DOHH2 (cell line): ENCODE measurements around the gene MTERF4.

Experiments
- H3F3A ChIP-seq: fragments of 200-600 bp; sonication (generic), shearing (Covaris generic); 2 replicates; pipeline ENCODE4 v1.6.0; 2016; ENCODE audit warnings: antibody characterized with exemption, mild to moderate bottlenecking; ENCODE audit not compliant: control insufficient read depth, insufficient read depth
- H3K27ac ChIP-seq: fragments of 200-600 bp; sonication (generic); 2 replicates; pipeline ENCODE4 v1.5.1; 2014; ENCODE audit warnings: low read depth, mild to moderate bottlenecking, low read length, moderate library complexity
- H3K27me3 ChIP-seq: fragments of 200-600 bp; sonication (generic); 2 replicates; pipeline ENCODE4 v1.6.1; 2014; ENCODE audit warnings: mild to moderate bottlenecking, low read length, mixed read lengths; ENCODE audit not compliant: control insufficient read depth
- H3K36me3 ChIP-seq: fragments of 200-600 bp; sonication (generic); 2 replicates; pipeline ENCODE4 v1.6.1; 2014; ENCODE audit warnings: mild to moderate bottlenecking, low read length, moderate library complexity, mixed read lengths; ENCODE audit not compliant: control insufficient read depth
- H3K4me1 ChIP-seq: fragments of 200-600 bp; sonication (generic); 2 replicates; pipeline ENCODE4 v1.6.1; 2014; ENCODE audit warnings: mild to moderate bottlenecking, low read length, mixed read lengths; ENCODE audit not compliant: control insufficient read depth
- H3K4me2 ChIP-seq: fragments of 200-600 bp; sonication (generic); 2 replicates; pipeline ENCODE4 v1.6.0; 2014; ENCODE audit warnings: mild to moderate bottlenecking, low read length, moderate library complexity
- H3K4me3 ChIP-seq: fragments of 200-600 bp; sonication (generic); 2 replicates; pipeline ENCODE4 v1.5.1; 2014; ENCODE audit warnings: mild to moderate bottlenecking, low read length, mixed read lengths
- H3K79me2 ChIP-seq: fragments of 200-600 bp; sonication (generic); 2 replicates; pipeline ENCODE4 v1.6.1; 2014; ENCODE audit warnings: mild to moderate bottlenecking, low read length, mixed read lengths; ENCODE audit not compliant: control insufficient read depth
- H3K9me2 ChIP-seq: fragments of 200-600 bp; sonication (generic); replicated peaks from 2 replicates; pipeline ENCODE4 v1.6.1; 2014; ENCODE audit warnings: mild to moderate bottlenecking, low read length, mixed read lengths; ENCODE audit not compliant: control insufficient read depth
- H3K9me3 ChIP-seq: fragments of 200-600 bp; sonication (generic); 2 replicates; pipeline ENCODE4 v1.6.1; 2014; ENCODE audit warnings: antibody characterized with exemption, low read length, mixed read lengths; ENCODE audit not compliant: control insufficient read depth, insufficient read depth
- H4K20me1 ChIP-seq: fragments of 200-600 bp; sonication (generic); 2 replicates; pipeline ENCODE4 v1.6.0; 2014; ENCODE audit warnings: low read depth, mild to moderate bottlenecking, antibody characterized with exemption, low read length, moderate library complexity; ENCODE audit not compliant: control insufficient read depth, insufficient read depth
- CTCF ChIP-seq: fragments of 200-600 bp; sonication (generic); IDR thresholded peaks from one replicate; pipeline ENCODE4 v1.5.1; 2014; ENCODE audit warnings: antibody characterized with exemption, mild to moderate bottlenecking, low read depth, low read length; ENCODE audit not compliant: poor library complexity, severe bottlenecking
- EZH2phosphoT487 ChIP-seq: fragments of 200-600 bp; sonication (generic); IDR thresholded peaks from 2 replicates; pipeline ENCODE4 v1.6.1; 2017; ENCODE audit warnings: borderline replicate concordance, mild to moderate bottlenecking, antibody characterized with exemption, low read length, moderate library complexity, mixed read lengths

The MTERF4 gene

GRCh38 chr2:241072553-241073165 lies 29.4 kb downstream of the MTERF4 start:
- Histone ChIP-seq H4K20me1 (no peaks in the 10 kb centered on the region), H3K4me3 (no peak overlapping the region), H3K79me2 (no peaks in the 10 kb centered on the region), H3K9me3 (no peaks in the 10 kb centered on the region), H3K36me3 (no peaks in the 10 kb centered on the region), H3K4me2 (no peak overlapping the region), H3K27me3 (no peaks in the 10 kb centered on the region), H3K27ac (no peak overlapping the region), H3K9me2 (no peaks in the 10 kb centered on the region), H3F3A (no peaks in the 10 kb centered on the region; the same call in 1 of the 2 replicates), H3K4me1 (peaks cover 7% of the 10 kb centered on the region)
- no peak for TF ChIP-seq CTCF
- no peak for TF ChIP-seq EZH2phosphoT487

- H3K4me2 ChIP-seq: no peak overlapping the region
- no peak overlapping the region for H3K4me3 ChIP-seq
- H3K79me2 ChIP-seq: no peaks in the 10 kb centered on the region
- TF ChIP-seq EZH2phosphoT487: no peak
- no peak for TF ChIP-seq CTCF
- no peaks in the 10 kb centered on the region for H4K20me1 ChIP-seq
- H3K4me1 ChIP-seq: peaks cover 2% of the 10 kb centered on the region
- no peaks in the 10 kb centered on the region for H3K9me3 ChIP-seq
- H3K36me3 ChIP-seq: no peaks in the 10 kb centered on the region
- H3K27me3 ChIP-seq: no peaks in the 10 kb centered on the region
- no peaks in the 10 kb centered on the region; the same call in 1 of the 2 replicates for H3F3A ChIP-seq
- H3K27ac ChIP-seq: no peak overlapping the region
- no peaks in the 10 kb centered on the region for H3K9me2 ChIP-seq
Observed at GRCh38 chr2:241072151-241072550, 29.9 kb downstream of the MTERF4 start.

- Histone ChIP-seq H3K79me2 (no peaks in the 10 kb centered on the region), H3K4me3 (no peak overlapping the region), H3K9me3 (no peaks in the 10 kb centered on the region), H3F3A (no peaks in the 10 kb centered on the region; the same call in 1 of the 2 replicates), H3K27ac (no peak overlapping the region), H3K36me3 (no peaks in the 10 kb centered on the region), H3K4me2 (no peak overlapping the region), H3K9me2 (no peaks in the 10 kb centered on the region), H3K4me1 (no peaks in the 10 kb centered on the region), H4K20me1 (no peaks in the 10 kb centered on the region), H3K27me3 (no peaks in the 10 kb centered on the region)
- TF ChIP-seq CTCF: no peak
- TF ChIP-seq EZH2phosphoT487: no peak
Observed at GRCh38 chr2:241071677-241072111, 30.4 kb downstream of the MTERF4 start.
